ENCODE results near the gene OGA.
A peak's percentile ranks its signal among the peaks of the same experiment; 100 is the strongest.

Gene OGA

DNA sequence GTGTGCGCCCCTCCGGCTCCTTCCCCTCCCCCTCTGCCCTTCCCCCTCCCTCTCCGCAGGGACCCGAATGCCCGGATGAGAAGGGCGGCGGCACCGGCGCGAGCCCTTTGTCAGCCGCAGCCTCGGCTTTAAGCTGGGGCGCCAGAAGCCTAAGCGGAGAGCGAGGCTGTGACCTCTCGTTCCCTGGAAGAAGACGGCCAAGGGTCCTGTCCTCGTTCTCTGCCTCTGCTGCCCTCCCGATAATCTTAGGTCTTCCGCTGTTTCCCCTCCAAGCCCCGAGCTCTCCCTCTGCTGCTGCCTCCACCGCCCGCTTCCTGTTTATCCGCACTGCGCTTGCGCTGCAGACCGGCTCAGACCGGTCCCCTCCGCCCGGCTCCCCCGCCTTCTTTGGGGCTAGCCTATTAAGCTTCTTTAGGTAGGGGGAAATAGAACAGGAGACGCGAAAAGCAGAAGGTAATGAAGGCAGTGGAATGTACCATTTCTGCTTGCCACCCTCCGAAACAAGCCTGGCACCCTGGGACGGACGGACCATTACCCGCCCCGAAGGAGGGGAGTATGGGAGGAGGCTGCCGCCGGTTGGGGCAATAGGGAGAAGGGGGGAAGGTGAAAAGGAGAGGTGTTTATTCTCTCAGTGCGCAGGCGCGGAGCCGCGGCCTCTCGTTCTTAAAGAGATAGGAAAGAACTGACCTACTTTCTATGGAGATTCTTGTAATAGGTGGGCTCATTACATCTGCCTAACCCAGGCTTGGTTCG, at the start of gene OGA:
Gene OGA, minus strand, starts transcription at position 326 of the 753 bp plus-strand sequence. CDS start 422 bp downstream, outside the sequence.
- peak; percentile 92 to 94 for DNase-seq (ENCODE audit: low read depth in 2 of 2)

DNA sequence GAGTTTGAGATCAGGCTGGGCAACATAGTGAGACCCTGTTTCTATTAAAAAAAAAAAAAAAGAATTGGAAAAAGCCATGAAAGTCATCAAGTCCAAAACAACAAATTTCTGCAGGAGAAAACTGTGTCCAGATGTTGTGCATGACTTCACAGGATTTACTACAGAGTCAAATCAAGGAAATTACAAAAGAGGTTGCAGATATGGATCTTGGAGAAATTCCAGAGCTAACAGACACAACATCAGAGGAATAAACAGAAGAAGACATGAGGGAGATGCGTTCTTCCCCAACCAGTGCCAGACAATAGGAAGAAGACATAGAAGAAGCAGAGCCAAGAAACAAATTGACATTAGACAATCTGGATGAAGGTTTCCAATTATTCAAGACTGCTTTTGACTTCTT, 49.7 kb upstream of the OGA start:
- DNase-seq (ENCODE audit: low read depth in 2 of 2): no peak

DNA sequence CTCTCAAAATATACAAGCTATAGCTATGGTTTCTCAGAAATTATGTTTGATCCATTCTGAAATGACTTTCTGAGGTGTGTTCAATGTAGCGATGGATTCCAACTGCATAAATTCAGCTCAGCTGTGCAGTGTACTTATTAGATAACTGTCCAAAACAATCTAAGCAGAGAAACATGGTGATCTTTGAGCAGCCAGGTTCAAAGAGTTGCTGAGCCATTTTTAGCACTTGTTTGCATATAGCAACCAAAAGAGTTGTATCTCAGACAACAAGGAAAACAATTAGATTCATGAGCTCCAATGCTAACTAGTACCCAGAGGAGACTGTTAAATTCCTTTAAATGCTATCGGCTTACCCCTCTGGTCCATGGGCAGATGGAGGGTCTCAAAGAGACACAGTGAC, 41.3 kb upstream of the OGA start:
- DNase-seq (ENCODE audit: low read depth in 2 of 2): no peak

GRCh38 chr10:101858723-101859500, 40.7 kb upstream of the OGA start:
- DNase-seq (ENCODE audit: low read depth in 2 of 2): no peak

GRCh38 chr10:101857802-101858476, 39.7 kb upstream of the OGA start:
- DNase-seq (ENCODE audit: low read depth in 2 of 2): no peak

DNA sequence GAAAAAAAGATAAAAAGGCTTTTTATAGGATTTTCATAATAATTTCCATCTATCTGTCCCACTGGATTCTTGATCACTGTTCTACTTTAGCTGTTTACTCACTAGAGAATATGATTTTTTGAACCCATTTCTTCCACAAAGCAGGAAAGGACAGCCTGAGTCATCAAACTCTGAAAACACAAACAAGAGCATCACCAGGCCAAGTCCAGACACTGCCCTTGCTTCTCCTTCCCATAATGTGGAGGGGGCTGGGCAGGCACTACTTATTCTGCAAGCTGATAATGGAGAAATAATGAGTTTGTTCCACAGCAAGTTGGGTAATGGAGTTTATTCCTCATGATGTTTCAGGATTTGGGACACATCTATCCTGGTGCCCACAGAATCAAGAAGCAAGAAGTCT, 38.4 kb upstream of the OGA start:
- DNase-seq (ENCODE audit: low read depth in 2 of 2): no peak

DNA sequence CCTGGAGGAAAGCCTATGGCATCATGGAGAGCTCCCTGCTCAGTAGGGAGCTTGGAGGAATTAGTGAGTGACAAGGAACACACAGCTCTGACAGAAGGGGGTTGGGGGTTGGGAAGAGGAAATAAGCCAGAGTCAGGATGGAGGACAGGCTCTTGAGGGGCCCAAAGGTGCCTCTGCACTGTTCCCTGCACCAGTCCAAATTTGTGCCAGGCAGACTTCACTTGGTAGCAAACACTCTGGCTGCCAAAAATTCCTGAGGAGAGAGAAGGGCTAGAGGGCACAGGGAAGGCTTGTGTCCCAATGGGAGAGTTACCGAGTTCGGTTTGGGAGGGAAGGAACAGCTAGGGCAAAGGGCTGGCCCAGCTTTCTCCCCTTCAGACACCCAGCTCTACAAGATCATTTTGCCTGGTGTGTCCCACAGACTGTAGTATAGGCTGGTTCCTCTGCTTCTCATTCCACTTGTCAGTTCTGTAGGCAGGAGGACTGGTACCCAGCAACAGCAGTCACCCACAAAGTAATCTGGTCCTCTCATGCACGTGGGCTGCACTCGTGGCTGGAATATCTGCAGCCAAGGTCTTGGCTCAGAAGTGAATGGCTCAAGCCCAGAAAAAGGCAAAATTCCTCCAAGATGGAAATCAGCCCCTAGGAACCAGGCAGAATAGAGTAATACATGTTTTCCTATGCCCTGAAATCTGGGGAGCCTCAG, 33.3 kb upstream of the OGA start:
- no peak for DNase-seq (ENCODE audit: low read depth in 2 of 2)

GRCh38 chr10:101850749-101851148, 32.5 kb upstream of the OGA start:
- DNase-seq (ENCODE audit: low read depth in 2 of 2): no peak

DNA sequence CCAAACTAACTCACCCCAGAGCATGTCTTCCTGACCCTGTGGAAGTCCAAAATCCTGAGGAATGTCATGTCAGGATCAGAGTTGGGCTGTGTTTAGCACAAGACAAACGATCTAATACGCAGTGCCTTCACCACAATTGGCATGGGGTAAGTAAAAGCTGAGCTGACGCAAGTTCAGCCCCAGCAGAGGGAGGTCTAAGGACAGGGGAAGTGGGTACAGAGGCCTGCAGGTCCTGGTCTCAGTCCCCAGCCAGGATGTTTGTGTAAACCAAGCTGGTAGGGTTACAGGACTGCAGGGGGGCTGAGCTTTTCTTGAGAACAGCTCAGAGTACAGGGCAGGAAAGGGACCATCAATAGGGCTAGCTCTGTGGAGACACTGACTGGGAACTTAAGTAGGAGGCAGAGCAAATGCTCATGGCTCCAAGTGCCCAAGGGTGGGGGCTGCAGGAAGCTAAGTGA, 30.7 kb upstream of the OGA start:
- DNase-seq (ENCODE audit: low read depth in 2 of 2): no peak

DNA sequence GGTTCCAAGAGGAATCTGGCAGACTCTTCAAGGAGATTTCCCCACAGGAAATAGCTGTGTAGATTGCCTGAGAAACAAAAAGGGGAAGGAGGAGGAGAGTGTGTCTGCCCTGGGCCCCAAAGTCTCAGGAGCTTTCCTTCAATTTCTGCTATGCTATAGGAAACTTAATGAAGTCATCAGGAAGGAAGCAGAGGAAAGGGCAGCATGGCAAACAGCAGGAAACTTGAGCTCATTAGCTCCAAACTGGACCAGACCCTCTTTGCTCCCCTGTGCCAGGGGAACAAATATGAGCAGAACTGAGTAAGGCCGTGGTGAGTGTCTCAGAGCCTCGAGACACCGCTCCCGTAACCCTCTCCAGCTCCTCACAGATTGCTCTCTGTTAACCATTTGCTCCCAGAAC, 30.2 kb upstream of the OGA start:
- no peak for DNase-seq (ENCODE audit: low read depth in 2 of 2)

DNA sequence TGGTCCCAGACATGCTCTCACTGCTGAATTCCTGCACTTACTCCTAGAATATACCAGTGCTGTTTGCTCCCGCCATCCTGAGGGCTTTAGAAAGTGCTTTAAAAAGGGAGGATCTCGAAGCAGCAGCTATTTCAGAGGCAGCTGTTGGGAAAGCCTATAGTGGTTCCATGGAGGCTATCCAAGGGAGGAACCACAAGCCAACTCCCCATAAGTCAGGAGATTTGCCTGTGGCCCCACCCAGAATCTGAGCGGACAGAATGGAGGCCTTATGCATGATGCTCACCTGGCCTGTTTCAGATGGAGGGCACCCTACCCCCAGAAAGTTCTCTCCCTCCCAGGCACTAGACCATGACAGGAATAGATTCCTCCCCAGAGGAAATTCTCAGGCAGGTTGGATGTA, 27.6 kb upstream of the OGA start:
- DNase-seq (ENCODE audit: low read depth in 2 of 2): no peak

DNA sequence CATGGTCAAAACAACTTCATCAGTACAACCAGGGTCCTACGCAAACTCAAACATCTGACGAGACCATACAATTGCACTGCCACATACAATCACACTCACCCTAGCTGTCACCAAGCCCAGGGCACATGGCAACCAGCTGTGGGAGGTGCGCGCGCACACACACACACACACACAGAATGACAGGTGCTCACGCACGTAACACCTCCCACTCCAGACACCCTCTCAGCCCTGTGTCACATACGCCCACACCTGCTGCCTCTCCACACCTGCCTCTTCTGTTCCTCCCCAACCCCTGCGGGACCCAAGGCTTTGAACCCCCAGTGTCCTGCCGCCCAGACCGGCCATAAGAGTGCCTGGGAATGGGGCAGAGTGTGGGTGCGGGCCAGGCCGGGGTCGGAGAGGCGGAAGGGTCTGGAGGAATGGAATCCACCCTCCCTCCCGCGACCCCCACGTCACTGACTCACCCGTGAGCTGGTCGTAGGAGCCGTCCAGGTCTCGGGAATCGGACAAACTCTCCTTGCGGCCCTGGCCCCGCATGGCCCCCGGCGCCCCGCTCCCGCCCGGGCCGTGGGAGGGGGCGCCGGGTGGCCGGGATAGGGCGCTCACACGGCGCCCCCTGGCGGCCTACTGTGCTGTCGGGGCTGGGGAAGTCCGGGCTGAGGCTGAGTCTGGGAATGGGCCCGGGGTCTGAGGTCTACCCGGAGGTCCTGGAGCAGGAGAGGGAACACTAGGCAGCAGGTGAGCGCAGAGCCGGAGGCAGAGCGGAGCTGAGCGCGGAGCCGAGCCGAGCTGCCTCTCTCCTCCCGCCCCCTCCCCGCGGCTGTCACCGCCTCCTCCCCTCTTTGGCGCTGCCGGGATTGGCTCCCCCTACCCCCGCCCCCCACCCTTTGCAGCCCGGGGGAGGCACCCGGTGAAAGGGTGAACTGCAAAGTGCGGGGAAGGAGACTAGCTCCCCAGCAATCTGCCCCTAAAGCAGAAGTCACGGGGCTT, 25.1 kb upstream of the OGA start, which contains the start of gene KCNIP2:
Gene KCNIP2, minus strand, starts transcription at position 769 of the 990 bp plus-strand sequence. Its CDS starts 232 bp downstream, at position 537.
- DNase-seq (ENCODE audit: low read depth in 2 of 2): peak; percentile 44 to 67

DNA sequence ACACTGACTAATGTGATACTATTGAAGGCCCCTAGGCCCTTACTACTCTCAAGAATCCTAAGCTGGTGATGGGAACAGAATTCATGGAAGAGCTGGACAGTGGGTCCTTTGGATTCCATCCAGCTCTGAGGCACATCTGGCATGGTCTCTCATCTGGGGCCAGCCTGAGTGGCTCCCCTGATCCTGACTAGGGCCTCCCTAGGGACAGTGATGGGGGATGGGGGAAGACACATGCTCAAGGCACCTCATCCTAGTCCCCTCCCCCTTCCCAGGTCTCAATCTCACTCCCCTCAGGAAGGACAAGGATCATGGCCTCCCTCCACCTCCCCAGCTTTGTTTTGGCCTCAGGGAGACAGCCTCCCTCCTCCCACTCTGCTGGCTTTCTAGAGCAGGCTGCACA, 23.6 kb upstream of the OGA start:
- no peak for DNase-seq (ENCODE audit: low read depth in 2 of 2)

- DNase-seq (ENCODE audit: low read depth in 2 of 2): peak; percentile 57 to 63
Observed at GRCh38 chr10:101840741-101841453, 22.7 kb upstream of the OGA start.

- DNase-seq (ENCODE audit: low read depth in 2 of 2): no peak
Observed at GRCh38 chr10:101840102-101840684, 21.9 kb upstream of the OGA start.

- peak; percentile 54 to 63 for DNase-seq (ENCODE audit: low read depth in 2 of 2)
Observed at GRCh38 chr10:101839416-101840063, 21.3 kb upstream of the OGA start.

DNA sequence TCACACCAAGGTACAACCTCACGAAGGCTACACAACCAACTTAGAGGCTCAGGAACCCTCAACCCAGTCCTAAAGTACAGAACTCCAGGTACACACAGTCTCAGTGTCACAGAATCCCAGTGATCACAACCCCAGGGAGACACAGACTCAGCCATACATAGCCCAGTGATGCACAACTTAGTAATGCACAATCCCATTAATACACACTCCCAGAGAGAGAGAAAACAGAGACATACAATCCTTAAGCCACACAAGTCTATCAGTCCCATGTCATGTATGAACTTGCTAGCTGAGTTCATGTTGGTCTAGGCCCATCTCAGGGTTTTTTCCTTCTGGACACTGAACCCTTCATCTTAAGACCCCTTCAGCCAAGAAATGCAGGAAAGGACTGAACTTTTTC, 20.8 kb upstream of the OGA start:
- DNase-seq (ENCODE audit: low read depth in 2 of 2): no peak

DNA sequence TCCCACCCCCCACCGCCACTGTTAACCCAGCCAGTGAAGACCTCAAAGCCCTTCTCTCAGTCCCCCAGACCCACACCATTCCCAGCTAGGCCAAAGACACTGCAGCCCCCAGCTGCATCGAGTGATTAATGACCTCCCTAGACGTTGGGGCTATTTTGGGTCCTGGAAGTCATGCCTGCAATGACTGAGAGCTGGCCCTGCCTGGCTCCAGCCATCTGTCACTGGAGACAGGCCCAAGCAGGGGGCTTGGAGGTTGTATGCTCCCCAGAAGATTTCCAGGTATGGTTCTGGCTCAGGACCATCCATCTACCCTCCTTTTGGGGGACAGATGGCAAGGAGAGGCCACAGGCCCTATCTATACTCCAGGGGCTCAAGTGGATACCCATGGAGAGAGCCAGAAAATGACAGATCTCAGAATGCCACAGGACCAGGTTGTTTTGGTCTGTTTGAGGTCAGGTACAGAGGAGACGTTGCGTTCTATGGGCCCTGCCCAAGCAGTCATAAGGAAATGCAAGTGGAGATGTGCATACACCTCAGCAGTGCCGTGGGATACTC, 20.2 kb upstream of the OGA start:
- no peak for DNase-seq (ENCODE audit: low read depth in 2 of 2)

GRCh38 chr10:101837748-101838147, 19.5 kb upstream of the OGA start:
- no peak for DNase-seq (ENCODE audit: low read depth in 2 of 2)
